Cardiac fibroblast (primary cell): ENCODE measurements around the gene RAP1GAP.

Experiments used
- DNase-seq, 2 donors: peaks; one replicate each; pipeline versions ENCODE4 v3.0.0 to v3.0.0-alpha.2; 2010; ENCODE audit warnings: low read depth in 2 of 2
- H3K4me3 ChIP-seq, 2 donors: replicated peaks in 1 of 2; 1 replicate in 1 of 2; 2 replicates in 1 of 2; pipeline ENCODE4 v1.5.1; 2011; ENCODE audit warnings: low read depth in 2 of 2, low read length in 2 of 2, mild to moderate bottlenecking in 2 of 2, moderate library complexity in 1 of 2
- TF ChIP-seq, protein P1 (sequence below): IDR thresholded peaks from one replicate; pipeline ENCODE4 v1.5.1; 2011; ENCODE audit warnings: low read depth, mild to moderate bottlenecking, low read length, inconsistent platforms

RAP1GAP gene

GRCh38 chr1:21576031-21576797 lies 92.9 kb downstream of the RAP1GAP start:
- no peak for DNase-seq
- H3K4me3 ChIP-seq = no peak overlapping the region
- TF ChIP-seq, protein P1, sequence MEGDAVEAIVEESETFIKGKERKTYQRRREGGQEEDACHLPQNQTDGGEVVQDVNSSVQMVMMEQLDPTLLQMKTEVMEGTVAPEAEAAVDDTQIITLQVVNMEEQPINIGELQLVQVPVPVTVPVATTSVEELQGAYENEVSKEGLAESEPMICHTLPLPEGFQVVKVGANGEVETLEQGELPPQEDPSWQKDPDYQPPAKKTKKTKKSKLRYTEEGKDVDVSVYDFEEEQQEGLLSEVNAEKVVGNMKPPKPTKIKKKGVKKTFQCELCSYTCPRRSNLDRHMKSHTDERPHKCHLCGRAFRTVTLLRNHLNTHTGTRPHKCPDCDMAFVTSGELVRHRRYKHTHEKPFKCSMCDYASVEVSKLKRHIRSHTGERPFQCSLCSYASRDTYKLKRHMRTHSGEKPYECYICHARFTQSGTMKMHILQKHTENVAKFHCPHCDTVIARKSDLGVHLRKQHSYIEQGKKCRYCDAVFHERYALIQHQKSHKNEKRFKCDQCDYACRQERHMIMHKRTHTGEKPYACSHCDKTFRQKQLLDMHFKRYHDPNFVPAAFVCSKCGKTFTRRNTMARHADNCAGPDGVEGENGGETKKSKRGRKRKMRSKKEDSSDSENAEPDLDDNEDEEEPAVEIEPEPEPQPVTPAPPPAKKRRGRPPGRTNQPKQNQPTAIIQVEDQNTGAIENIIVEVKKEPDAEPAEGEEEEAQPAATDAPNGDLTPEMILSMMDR = no peak

DNA sequence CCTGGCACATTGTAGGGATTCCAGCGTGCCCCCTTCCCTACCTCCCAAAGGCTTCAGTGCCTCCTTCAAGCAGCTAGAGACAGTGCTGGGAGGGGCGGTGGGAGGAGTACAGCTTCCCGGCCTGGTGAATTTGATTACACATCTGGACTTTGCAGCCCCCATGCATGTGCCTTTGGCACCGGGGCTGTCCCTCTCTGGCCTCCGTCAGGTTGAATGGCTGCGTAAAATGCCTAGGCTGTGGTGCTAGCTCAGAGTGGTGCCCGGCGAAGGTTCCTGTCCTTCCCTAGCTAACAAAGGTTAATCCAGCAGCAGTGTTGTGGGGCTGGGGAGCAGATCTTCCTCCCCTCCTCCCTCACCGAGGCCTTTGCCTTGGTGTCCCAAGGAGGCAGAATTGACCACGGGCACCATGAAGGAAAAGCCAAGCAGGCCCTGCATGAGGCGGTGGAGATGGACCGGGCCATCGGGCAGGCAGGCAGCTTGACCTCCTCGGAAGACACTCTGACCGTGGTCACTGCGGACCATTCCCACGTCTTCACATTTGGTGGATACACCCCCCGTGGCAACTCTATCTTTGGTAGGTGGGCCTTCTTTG lies 93.7 kb downstream of the RAP1GAP start:
- TF ChIP-seq, protein P1 = no peak
- no peak overlapping the region for H3K4me3 ChIP-seq
- DNase-seq = no peak

DNA sequence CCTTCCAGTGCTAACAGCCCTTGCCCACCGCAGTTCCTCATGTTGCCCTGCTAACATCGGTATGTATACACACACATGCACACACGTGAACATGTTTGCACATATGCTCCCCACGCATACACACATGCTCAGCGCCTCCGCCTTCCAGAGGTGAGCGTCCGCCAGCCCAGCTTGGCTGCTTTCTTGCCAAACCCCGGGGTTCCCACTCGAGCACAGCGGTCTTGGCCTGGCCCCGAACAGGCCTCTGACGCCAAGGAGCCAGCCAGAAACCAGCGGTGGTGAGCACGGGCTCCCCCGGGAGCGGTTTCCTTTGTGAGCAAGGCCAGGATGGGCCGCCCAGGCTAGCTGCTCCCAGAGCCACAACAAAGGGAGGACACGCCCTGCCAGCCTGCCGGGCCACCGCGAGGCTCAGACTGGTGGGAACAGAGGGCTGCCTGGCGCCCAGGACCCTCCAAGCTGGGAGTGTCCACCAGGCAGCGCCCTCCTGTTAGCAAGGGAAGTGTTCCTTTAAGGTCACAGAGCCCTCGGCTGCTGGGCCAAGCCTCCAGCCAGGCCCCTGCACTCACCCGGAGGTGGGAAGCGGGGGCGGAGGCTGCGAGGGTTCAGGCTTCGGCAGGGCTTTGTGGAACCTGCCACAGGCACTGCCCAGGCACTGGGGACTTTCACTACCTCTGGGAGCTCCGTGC lies 94.5 kb downstream of the RAP1GAP start:
- DNase-seq = peak; percentile 79 to 87
- TF ChIP-seq, protein P1 = no peak
- H3K4me3 ChIP-seq = no peak overlapping the region

DNA sequence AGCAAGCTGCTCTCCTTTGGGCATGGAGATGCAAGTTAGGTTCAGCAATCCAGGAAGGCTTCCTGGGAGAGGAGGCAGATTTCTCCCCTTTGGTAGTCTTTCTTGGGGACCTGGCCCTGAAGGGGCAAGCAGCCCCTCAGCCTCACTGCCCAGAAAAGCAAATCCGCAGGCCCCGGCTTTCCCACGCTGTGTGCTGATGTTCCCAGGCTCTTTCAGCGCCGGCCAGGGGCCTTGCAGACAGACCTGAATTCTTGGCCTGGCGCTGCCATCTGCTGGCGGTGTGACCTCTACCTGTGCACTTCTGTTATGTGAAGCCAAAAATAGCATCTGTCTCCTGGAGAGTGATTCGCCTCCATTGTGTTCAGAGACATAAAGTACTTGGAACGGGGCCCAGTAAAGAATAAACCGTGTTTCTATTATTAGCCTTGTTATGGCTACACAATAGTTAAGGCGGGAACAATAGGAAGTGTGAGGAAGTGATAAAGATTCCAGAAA lies 95.1 kb downstream of the RAP1GAP start:
- DNase-seq = peak; percentile 88 to 95
- no peak overlapping the region for H3K4me3 ChIP-seq
- TF ChIP-seq, protein P1 = peak; percentile 64

GRCh38 chr1:21573475-21573874 lies 95.7 kb downstream of the RAP1GAP start:
- no peak for DNase-seq
- TF ChIP-seq, protein P1 = no peak
- no peak overlapping the region for H3K4me3 ChIP-seq

- no peak overlapping the region for H3K4me3 ChIP-seq
- TF ChIP-seq, protein P1 = no peak
- no peak for DNase-seq
These were observed 96.4 kb downstream of the RAP1GAP start for GRCh38 chr1:21572735-21573277.
